Measurements from ENCODE around the gene TLE2. TPM values are rescaled to one million over a fixed set of nuclear protein-coding genes. Genes with fewer than 3 reads are reported as not detected.

Gene TLE2
- total RNA-seq: 1 to 10 TPM; 6.1 to 8.8 (median 8.2) TPM
- total RNA-seq (2013): 4.7 TPM

GRCh38 chr19:3029065-3029923 is at the start of gene TLE2:
Gene TLE2 (minus strand): TSS chr19:3029280. CDS start chr19:3028904, 376 bp downstream.
- ATAC-seq (peak; percentile 56 to 78 (median 70)), DNase-seq (peak in 1 of 2 donors; percentile 65)
- Mint-ChIP-seq H3K36me3 (no peaks in the 10 kb centered on the region), H3K4me1 (peaks cover 1 to 29% of the 10 kb centered on the region in 2 donors), H3K27me3 (ENCODE audit: low read depth in 2 of 2) (peaks cover 0 to 12% of the 10 kb centered on the region in 2 donors), H3K4me3 (peak within 1 kb of the TSS; percentile 78), H3K9me3 (no peaks in the 10 kb centered on the region), H3K27ac (peak within 1 kb of the TSS in 1 of 2 donors; percentile 65)
- Histone ChIP-seq H3K9me3 (ENCODE audit: control insufficient read depth, insufficient read depth, low read length) (no peaks in the 10 kb centered on the region), H3K36me3 (ENCODE audit: control insufficient read depth, insufficient read depth, low read length) (no peaks in the 10 kb centered on the region), H3K4me1 (ENCODE audit: control insufficient read depth, insufficient read depth, low read length) (peaks cover 28% of the 10 kb centered on the region), H3K27me3 (ENCODE audit: control insufficient read depth, insufficient read depth, low read length) (peaks cover 16% of the 10 kb centered on the region), H3K27ac (ENCODE audit: low read length) (no peak within 1 kb of the TSS), H3K4me3 (ENCODE audit: low read length) (peak within 1 kb of the TSS; percentile 52)
- no peak for TF ChIP-seq CTCF (IDR thresholded peaks at IDR 0.05)
- intact Hi-C loops (cut with micrococcal nuclease): no loop called here
- WGBS (ENCODE audit: insufficient coverage): 4% methylated on average over 63 of the region's 85 CpGs

- intact Hi-C loops (cut with micrococcal nuclease): loop anchor here (1.0 to 5.0 kb wide), 2 partner anchors 32 to 86 kb away; no protein-coding TSS in a partner anchor
- DNase-seq: peak; percentile 70 to 89
- no peaks in the 10 kb centered on the region for H3K9me3 Mint-ChIP-seq
- no peak overlapping the region for H3K27ac ChIP-seq (ENCODE audit: low read length)
- WGBS (ENCODE audit: insufficient coverage): 22% methylated on average over 41 of the region's 41 CpGs
- no peaks in the 10 kb centered on the region for H3K27me3 Mint-ChIP-seq (ENCODE audit: low read depth in 2 of 2)
- no peaks in the 10 kb centered on the region for H3K9me3 ChIP-seq (ENCODE audit: control insufficient read depth, insufficient read depth, low read length)
- no peak overlapping the region for H3K4me3 ChIP-seq (ENCODE audit: low read length)
- H3K36me3 ChIP-seq (ENCODE audit: control insufficient read depth, insufficient read depth, low read length): no peaks in the 10 kb centered on the region
- peaks cover 0 to 5% of the 10 kb centered on the region in 2 donors for H3K4me1 Mint-ChIP-seq
- no peaks in the 10 kb centered on the region for H3K27me3 ChIP-seq (ENCODE audit: control insufficient read depth, insufficient read depth, low read length)
- peak; percentile 92 for TF ChIP-seq CTCF (IDR thresholded peaks at IDR 0.05)
- ATAC-seq: peak; percentile 82 to 98 (median 97)
- H3K27ac Mint-ChIP-seq: no peak overlapping the region
- H3K4me1 ChIP-seq (ENCODE audit: control insufficient read depth, insufficient read depth, low read length): peaks cover 8% of the 10 kb centered on the region
- H3K36me3 Mint-ChIP-seq: no peaks in the 10 kb centered on the region
- H3K4me3 Mint-ChIP-seq: no peak overlapping the region
Measured at GRCh38 chr19:3075605-3076431, 46.7 kb upstream of the TLE2 start.

- no peak overlapping the region for H3K4me3 ChIP-seq (ENCODE audit: low read length)
- peaks cover 8% of the 10 kb centered on the region for H3K4me1 ChIP-seq (ENCODE audit: control insufficient read depth, insufficient read depth, low read length)
- intact Hi-C loops (cut with micrococcal nuclease): no loop called here
- ATAC-seq (no peak), DNase-seq (no peak)
- no peak overlapping the region for H3K4me3 Mint-ChIP-seq
- H3K4me1 Mint-ChIP-seq: peaks cover 0 to 5% of the 10 kb centered on the region in 2 donors
- no peaks in the 10 kb centered on the region for H3K36me3 ChIP-seq (ENCODE audit: control insufficient read depth, insufficient read depth, low read length)
- H3K27me3 Mint-ChIP-seq (ENCODE audit: low read depth in 2 of 2): no peaks in the 10 kb centered on the region
- H3K27ac ChIP-seq (ENCODE audit: low read length): no peak overlapping the region
- no peaks in the 10 kb centered on the region for H3K9me3 Mint-ChIP-seq
- no peaks in the 10 kb centered on the region for H3K9me3 ChIP-seq (ENCODE audit: control insufficient read depth, insufficient read depth, low read length)
- no peak overlapping the region for H3K27ac Mint-ChIP-seq
- H3K36me3 Mint-ChIP-seq: no peaks in the 10 kb centered on the region
- H3K27me3 ChIP-seq (ENCODE audit: control insufficient read depth, insufficient read depth, low read length): no peaks in the 10 kb centered on the region
- no peak for TF ChIP-seq CTCF (IDR thresholded peaks at IDR 0.05)
- whole genome bisulfite sequencing (ENCODE audit: insufficient coverage): 76% methylated on average over 8 of the region's 8 CpGs
Measured at GRCh38 chr19:3073931-3074595, 45.0 kb upstream of the TLE2 start.
